ENCODE data around the gene DPAGT1.

DPAGT1 gene

DNA sequence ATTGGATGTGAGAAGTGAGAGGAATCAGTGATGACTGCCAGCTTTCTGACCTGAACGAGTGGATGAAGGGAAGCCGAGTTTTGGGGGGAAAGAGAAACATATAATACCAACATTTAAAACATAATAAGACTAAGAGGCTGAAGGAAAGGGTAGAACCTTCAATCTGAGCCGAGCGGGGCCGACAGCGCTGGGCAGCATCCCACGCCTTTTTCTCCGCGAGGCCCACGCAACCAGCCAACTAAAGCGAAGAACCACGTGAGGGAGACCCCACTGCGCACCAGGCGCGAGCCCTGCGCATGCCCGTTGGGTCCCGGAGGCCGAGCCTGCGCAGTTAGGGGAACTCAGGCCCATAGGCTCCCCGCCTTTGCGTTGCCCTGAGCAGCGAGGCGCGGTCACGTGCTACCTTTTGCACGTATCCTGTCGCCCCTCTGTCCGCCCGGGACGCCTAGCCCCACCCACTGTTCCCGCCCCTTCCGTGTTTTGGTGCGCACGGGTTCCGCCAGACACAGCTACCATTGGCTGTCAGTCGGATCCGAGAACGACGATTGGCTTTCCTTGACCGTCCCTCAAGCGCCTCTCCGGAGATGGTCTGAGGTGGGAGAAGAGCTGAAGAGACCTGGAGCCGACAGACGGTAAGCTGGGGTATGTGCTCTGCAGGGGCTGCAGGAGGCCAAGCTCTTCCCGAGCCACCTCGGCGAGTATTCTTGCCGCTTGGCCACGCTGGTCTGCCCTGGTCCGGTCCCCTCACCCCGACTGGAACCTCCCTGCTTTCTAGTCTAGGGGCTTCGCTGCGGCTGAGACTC lies 19.6 kb upstream of the DPAGT1 start, which contains the start of gene HINFP:
HINFP (plus strand) TSS at position 573 of the 803 bp plus-strand sequence. CDS start 5,365 bp downstream, outside the sequence.
- H3K4me3 ChIP-seq (ENCODE audit: low read depth, low read length): peak within 1 kb of the TSS; percentile 89
- TF ChIP-seq, protein P1, sequence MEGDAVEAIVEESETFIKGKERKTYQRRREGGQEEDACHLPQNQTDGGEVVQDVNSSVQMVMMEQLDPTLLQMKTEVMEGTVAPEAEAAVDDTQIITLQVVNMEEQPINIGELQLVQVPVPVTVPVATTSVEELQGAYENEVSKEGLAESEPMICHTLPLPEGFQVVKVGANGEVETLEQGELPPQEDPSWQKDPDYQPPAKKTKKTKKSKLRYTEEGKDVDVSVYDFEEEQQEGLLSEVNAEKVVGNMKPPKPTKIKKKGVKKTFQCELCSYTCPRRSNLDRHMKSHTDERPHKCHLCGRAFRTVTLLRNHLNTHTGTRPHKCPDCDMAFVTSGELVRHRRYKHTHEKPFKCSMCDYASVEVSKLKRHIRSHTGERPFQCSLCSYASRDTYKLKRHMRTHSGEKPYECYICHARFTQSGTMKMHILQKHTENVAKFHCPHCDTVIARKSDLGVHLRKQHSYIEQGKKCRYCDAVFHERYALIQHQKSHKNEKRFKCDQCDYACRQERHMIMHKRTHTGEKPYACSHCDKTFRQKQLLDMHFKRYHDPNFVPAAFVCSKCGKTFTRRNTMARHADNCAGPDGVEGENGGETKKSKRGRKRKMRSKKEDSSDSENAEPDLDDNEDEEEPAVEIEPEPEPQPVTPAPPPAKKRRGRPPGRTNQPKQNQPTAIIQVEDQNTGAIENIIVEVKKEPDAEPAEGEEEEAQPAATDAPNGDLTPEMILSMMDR (IDR thresholded peaks at IDR 0.05; ENCODE audit: borderline replicate concordance, insufficient read depth, low read depth, low read length): no peak

DNA sequence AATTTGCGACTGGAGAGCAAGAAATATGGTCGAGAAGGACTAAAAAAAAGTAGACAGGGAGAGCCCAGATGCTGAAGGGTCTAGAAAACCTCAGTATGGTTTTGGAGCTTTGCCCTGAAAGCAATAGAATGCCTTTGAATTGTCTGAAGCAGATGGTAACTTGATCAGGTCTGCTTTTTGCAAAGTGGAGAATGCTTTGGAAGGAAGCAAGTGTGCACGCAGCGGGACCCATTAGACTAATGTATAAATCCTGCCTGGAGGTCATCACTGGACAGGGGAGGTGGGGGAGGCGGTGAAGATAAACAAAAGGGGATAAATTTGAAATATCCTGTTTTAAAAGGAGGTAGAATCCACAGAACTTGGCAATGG lies 19.0 kb upstream of the DPAGT1 start:
- peak overlapping the region; percentile 53 for H3K4me3 ChIP-seq (ENCODE audit: low read depth, low read length)
- TF ChIP-seq, protein P1 (IDR thresholded peaks at IDR 0.05; ENCODE audit: borderline replicate concordance, insufficient read depth, low read depth, low read length): no peak

DNA sequence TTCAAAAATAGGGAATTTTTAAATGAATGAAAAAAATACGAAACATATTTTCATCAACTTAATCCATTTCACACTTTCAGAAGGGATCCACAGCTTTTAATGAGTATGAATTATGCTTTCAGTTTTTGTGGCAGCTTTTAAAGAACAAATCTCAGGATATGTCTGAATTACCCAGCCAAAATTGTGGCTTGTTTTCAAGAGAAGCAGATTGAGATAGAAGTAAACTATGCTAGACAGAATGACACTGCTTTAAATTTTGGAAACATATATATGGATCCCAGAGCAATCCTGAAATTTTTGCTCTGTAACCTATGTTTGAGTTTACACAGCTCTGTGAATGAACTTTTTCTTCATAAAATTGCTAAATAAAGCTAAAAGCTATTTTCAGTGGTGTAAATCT lies 17.3 kb upstream of the DPAGT1 start:
- TF ChIP-seq, protein P1 (IDR thresholded peaks at IDR 0.05; ENCODE audit: borderline replicate concordance, insufficient read depth, low read depth, low read length): no peak
- no peak overlapping the region for H3K4me3 ChIP-seq (ENCODE audit: low read depth, low read length)

DNA sequence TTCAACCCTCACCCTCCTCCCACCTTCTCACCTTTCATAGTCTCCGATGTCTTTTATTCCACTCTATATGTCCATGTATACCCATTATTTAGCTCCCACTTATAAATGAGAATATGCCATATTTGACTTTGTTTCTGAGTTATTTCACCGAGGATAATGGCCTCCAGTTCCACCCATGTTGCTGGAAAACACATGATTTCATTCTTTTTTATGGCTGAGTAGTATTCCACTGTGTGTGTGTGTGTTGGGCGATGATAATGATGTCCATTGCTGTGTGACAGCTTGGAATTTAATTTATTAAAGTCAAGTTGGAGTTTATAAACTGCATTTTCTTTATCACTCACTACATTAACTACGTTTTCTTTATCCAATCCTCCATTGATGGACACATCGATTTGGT lies 16.6 kb upstream of the DPAGT1 start:
- TF ChIP-seq, protein P1 (IDR thresholded peaks at IDR 0.05; ENCODE audit: borderline replicate concordance, insufficient read depth, low read depth, low read length): no peak

DNA sequence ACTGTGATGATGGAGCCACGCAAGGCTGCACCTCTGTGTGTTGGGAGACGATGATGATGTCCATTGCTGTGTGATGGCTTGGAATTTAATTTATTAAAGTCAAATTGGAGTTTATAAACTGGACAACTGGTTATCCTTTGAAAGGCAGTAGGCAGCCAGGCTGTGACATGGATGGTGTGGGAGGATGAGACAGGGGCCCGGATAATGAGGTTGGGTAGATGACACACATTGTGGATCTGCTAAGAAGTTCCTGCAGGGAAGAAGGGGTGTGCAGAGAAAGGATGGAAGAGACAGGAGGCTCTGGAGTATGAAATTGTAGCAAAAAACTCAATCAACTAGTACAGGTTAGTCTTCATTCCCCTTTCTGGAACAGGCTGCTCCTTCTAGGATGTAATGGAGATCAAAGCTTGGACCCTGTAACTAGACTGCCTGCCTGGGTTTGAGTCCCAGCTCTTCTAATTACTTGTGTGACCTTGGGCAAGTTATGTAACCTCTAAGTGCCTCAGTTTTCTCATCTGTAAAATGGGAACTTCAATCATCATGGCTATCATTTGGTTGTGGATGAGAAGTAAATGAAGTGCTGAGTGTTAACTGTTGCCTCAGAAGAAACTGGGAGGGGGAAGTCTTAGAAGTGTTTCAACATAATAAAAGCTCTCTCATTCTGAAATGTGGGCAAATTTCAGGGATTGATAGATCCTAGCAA lies 15.5 kb upstream of the DPAGT1 start:
- H3K4me3 ChIP-seq (ENCODE audit: low read depth, low read length): no peak overlapping the region
- TF ChIP-seq, protein P1 (IDR thresholded peaks at IDR 0.05; ENCODE audit: borderline replicate concordance, insufficient read depth, low read depth, low read length): no peak

More for the DNA sequence above, 16.6 kb upstream of the DPAGT1 start:
- H3K4me3 ChIP-seq (ENCODE audit: low read depth, low read length): no peak overlapping the region

DNA sequence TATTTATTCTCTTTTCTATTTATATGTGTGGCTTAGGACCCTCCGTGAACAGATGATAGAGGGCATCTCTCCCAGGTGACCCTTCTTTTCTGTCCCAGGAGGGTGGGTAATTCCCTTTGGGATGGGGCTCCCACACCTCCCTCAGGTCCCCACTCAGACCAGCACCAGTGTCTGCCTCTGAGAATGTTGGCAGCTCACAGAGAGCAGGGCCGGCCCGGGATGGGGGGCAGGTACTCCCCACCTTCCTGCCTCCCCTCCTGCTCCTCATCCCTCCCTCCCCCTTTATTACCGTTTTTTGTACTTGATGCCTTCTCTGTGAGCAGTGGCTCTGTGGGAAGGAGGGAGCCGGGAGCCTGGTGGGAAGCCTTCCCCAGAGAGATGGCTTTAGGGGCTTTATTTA lies 14.9 kb upstream of the DPAGT1 start:
- no peak overlapping the region for H3K4me3 ChIP-seq (ENCODE audit: low read depth, low read length)
- TF ChIP-seq, protein P1 (IDR thresholded peaks at IDR 0.05; ENCODE audit: borderline replicate concordance, insufficient read depth, low read depth, low read length): no peak
